ENCODE data around the gene EDC3.
A peak's percentile ranks its signal among the peaks of the same experiment; 100 is the strongest.
"Not testable (repeated sequence)": the region's sequence is repeated elsewhere in the genome, so short reads cannot be mapped to it uniquely, and the experiment has no call there.

The EDC3 gene

DNA sequence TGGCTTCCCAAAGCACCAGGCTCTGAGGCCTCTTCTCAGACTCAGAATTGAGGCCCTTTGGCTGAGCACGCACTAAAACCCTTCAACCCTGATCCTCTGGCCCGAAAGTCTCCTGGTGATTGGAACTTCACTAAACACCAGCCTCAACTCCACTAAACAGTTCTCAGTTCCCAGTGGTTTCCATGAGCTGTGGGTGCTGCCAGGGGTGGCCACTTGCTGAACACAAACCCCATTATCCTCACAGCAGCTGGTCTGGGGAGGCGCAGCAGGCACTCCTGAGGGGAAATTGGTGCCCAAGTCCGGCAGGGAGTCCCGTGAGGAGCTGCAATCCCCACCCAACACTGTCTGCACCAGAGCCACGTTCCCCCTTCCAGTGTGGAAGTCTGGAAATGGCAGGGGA, 84.0 kb downstream of the EDC3 start:
- no peak for DNase-seq (ENCODE audit: low spot score)

DNA sequence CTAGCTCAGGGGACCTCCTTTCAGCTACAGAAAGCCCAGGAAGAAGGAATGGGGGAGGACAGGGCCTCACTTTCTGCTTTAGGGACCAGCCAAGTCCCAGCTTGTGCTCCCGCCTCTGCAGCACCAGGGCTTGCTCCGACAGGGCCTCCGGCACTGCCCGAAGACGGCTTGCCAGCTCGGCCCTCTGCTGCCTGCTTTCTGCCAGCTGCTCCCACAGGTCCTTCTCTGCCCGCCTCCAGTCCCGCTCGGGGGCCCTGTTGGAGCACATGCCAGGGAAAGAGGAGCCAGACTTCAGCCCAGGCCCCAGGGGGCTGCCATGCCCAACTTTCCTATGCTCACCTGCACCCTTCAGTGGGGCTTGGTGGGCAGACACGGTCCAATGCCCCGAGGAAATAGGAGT, 84.5 kb downstream of the EDC3 start:
- DNase-seq (ENCODE audit: low spot score): no peak

DNA sequence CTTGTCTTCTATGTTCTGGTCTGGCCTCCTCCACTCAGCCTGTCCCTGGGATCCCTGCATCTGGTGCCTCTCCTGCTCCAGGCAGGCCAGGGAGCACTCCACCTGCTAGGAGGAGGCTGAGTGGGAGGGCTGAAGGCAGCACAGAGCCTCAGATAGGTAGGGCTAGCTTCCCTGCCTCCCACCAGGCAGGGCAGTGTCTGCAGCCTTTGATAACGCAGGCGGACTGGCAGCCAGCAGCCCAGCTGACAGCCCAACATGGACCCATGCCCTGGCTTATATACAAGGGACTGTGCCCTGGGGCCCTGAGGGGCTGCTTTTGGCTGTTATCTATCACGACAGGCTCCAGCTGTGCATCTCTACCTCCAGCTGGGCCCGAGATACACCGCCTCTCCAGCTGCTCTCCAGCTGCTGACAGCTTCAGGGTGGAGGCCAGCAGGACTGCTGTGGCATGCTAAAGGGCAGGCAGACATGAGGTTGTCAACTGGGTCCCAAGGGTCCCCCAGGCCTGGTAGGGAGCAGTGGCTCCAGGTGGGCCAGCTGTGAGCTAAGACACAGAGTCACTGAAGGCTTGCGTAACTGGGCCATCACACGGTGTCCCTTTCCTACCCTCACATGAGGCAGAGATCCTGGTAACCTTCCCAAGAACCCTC, 85.4 kb downstream of the EDC3 start:
- DNase-seq (ENCODE audit: low spot score): no peak

DNA sequence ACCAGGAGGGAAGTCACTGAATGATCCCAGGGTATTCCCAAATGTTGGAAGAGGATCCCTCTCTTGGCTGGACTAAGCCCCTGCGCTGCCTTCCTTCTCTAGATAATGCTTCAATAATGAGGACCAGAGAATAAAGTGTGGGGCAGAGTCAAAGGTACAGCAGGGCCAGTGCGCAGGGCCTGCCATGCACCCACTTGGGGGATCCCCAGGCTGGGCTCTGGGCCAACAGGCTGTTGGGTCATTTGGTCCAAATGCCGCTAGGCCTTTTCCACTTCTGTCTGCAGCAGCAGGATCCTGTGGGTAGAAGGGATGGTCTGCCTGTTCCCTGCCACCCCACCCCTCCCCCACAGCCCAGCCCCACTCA, 85.9 kb downstream of the EDC3 start:
- DNase-seq (ENCODE audit: low spot score): no peak

DNA sequence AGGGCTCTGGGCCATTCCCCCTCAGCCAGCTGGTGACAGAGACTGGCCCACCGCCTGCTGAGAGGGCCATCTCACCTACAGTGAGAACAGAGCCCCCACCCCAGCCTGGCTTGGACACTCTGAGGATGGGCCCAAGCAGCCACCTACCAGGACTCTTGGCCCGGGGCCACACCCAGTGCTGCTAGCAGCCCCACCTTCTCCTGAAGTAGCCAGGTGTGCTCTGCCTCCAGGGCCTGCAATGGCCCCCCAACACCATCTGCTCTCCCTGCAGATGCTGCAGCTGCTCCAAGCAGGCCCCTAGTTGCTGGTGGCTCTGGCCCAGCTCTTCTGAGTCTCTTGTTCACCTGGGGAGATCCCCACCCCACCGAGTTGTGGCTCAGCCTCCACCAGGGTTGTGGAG, 87.0 kb downstream of the EDC3 start:
- no peak for DNase-seq (ENCODE audit: low spot score)

DNA sequence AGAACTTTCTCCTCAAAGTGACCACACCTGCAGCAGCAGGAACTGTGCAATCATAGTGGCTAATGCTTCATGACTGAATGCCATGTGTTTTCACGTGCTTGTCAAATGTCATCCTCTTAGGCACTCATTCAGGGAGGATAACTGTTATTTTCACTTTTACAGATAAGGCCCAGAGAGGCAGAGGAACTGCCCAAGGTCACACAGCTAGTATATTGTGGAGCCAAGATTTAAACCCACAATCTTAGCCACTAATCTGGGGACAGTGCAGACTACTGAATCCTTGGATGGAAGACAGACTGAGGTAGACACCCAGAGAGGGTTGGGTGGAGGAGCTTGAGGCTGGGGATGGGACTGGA, 90.1 kb downstream of the EDC3 start:
- no peak for DNase-seq (ENCODE audit: low spot score)

DNA sequence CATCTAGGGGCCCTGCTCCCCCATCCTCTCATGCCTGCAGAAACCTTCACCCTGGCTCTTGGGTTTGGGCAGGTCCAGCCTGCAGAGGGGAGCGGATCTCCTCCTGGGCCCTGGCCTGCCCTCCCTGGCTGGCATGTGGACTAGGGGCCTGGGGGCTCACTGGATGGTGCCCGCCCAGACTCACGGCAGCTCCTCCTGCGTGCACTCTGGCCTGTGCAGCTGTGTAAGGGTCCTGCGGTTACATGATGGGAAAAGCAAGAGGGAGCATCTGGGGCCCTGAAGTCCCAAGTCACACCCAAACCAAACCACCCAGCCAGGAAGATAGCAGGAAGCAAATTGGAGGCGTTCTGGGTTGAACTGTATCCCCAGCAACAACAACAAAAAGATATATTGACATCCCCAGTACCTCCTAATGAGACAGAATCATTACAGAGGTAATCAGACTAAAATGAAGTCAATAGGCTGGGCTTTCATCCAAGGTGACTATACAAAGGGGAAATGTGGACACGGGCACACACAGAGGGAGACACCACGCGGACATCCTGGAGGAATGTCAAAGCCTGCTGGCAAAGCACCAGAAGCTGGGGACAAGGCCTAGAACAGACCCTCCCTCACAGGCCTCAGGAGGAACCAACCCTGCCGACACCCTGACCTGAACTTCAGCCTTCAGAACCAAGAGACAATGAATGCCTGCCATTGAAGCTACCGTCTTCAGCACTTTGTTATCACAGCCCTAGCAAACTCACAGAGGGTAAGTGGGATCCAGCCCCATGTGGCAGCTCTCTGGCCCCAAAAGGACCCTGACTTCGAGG, 90.6 kb downstream of the EDC3 start:
- no peak for DNase-seq (ENCODE audit: low spot score)

DNA sequence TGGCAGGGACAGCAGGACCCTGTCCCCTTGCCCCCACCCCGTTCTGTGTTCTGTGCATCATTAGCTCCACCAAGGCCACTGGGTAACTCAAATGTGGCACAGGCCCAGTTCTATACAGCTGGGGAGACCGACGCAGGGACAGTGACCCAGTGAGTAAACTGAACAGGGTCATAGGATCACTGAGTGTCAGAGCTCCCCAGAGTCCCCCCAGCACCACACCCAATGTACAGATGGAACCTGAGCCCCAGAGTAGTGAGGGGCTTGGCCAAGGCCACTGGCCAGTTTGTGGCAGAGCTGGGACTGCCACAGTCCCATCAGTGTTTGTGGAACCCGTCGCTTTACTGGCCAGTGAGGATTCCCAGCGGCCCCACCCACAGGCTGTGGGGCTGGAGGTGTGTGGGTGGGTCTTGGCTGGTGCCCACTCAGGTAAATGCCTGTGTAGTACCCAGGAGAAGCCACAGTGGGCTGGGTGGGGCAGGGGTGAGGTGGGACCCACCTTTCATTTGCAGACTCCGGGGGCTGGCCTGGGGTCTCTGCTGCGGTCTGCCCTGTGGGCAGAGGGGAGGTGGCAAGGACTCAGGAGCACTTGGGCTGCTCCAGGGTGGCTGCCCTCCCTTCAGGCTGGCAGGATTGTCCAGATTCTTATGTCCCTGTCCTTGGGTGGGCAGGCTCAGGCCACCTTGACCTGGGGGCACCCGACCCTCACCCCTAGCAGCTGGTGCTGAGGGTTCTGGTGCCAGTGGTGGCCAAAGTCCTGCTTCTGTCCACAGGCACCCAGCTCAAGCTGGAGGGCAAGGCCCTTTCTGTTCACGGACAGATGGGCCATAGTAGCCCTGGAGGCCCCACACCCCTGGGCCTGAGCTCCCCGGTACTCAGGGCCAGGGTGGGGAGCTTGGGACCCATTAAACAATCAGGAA, 91.8 kb downstream of the EDC3 start:
- DNase-seq (ENCODE audit: low spot score): no peak

DNA sequence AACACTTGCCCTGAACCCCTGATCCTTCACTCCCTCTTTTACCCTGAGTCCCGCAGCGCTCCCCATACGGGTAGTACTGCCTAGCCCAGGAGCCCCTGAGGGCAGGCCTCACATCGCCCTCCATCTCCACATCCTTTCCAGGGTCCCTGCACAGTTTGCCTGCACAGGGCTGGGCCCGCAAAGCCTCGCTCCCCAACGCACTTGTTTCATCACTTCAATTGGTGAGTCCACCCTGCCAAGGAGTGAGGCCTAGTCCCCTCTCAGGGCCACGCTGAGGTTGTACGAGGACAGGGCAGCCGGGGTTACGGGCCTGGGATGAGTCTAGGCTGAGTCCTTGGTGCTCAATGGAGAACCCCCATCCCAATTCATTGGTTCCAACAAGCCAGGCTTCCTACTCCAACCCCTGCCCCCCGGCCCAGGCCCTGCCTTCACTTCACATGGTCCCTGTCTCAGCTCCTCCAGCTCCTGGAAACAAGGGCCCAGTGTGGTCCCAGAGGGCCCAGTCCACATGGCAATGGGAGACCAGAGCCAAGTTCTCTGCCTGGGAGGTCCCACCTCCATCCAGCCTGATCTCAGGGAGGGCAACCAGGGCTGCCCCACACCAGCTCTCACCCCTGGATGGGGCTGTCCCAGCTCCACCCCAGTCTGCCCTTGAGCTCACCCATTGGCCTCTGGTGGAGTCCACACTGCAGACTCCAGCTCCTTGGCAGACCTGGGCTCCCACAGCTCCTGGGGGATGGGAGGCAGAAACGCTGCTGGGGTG, 92.6 kb downstream of the EDC3 start:
- DNase-seq (ENCODE audit: low spot score): no peak

DNA sequence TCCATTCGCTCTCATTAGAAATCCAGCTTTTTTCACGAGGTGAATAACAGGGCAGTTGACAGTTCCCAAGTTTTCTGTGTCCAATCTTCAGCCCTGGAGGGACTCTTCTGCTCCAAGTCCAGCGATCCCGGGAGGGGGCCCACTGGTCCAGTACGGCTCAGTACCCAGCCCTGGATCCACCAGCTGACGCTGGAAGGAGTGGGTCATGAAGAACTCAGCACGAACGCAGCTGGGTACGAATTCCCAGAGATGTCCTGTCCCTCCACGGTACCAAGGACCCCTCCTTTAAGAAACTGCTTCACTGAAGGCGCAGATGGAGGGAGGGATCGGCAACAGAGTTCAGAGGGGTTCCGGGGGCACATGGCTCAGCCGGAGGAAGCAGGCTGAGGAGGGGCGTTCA, 96.7 kb downstream of the EDC3 start:
- DNase-seq (ENCODE audit: low spot score): no peak

DNA sequence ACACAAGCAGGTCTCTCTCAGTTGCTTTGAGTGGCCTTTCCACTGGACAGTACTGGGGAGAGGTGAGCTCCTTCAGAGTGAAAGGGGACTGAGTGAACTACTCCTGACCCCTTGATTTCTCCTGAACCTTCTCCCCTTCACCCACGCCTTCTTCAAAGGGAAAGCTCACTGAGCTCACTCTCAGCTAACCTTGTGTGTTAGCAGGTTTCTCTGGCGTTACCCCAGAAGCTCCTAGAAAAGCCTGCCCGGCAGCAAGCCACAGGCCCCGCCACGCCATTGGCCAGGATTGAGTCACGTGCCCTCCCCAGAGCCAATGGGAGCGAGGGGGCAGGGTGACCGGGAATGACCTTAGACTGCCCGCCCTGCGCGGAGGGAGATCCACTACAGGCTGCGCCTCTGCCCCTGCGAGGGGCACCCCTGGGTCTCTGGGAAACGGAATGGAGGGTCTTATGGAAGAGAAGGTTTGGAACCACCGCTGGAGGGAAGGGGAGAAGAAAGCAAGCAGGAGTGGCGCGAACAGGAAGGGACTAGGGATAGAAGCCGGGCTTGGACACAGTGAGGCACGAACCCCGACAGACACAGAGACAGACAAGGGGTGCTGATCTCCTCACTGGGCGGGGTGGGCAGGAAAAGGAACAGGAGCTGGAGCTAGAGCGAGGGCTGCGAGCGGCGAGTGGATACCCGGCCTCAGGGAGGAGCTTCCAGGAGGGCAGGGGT, 97.5 kb downstream of the EDC3 start:
- DNase-seq (ENCODE audit: low spot score): peak; percentile 99

DNA sequence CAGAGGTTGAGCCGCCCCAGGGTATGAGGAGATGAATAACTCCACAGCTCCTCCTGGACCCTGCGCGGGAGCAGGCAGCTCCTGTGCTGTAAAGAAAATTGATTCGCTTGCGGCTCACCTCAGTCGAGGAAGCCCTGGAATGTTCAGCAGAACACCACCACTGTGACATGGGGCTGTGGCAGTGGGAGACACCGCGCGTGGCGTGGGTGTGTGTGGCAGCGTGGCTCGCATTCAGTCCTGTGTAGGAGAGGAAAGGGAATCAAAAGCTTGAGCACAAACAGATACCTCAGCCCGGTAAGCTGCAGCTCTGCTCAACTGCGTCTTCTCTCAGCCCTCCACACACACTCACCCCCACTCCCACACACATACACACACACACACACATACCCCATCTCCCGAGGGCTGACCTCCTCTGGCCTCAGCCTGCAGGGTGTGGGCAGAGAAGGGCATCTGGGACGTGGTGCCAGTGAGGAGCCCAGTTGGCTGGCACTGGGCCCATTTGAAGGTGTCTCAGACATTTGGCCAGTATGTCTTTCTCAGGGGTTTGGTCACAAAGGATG, 98.6 kb downstream of the EDC3 start:
- not testable (repeated sequence) for DNase-seq (ENCODE audit: low spot score)

DNA sequence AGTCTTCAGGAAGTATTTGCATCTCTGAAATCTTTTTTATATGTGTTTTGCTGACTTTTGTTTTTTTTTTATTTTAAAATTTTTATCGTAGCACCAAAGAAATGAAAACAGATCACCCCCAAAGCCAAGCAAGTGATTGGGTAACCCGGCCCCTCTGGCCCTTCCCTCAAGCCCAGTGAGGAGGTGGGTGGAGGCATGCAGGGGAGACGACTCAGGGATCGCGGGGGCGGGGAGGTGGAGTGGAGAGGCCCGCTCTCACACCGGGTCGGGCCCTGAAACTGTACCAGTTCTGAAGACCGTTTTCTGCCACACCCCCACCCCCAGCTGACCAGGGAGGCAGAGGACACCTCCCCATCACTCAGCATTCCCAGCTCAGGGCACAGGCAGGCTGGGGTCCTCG, 99.1 kb downstream of the EDC3 start:
- DNase-seq (ENCODE audit: low spot score): not testable (repeated sequence)

DNA sequence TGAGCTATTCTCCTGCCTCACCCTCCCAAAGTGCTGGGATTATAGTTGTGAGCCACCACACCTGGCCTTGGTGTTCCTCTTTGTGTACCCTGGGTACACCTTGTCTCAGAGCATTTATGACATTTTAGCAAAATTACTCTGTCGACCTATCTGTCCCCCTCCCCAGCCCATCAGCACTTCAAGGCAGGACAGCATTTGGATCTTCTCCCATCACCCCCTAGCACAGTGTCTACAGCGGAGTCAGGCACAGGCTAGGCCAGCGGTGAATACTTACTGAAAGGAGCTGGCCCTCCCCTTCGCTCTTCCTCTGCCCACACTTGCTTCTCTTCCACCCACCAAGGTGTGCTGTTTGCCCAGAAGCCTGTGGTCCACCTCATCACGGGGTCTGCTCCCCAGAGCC, 100.6 kb downstream of the EDC3 start:
- no peak for DNase-seq (ENCODE audit: low spot score)

DNA sequence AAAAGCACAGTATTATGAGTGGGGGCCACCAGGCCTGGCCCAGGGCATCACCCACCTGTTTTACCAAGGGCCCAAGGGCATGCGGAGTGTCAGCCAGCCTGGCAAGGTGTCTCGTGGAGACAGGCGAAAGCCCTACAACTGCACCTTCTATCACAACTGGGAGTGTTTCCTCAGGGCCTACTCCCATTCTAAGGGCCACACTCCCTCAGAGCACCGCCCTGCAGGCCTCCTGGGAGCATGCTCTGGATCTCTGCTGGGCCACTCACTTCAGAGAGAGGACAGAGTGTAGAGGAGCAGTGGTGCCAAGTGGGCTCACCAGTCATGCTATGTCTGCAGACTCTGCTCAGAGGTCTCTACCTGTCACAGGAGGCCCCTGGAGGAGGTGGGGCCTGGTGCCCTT, 101.4 kb downstream of the EDC3 start:
- no peak for DNase-seq (ENCODE audit: low spot score)

DNA sequence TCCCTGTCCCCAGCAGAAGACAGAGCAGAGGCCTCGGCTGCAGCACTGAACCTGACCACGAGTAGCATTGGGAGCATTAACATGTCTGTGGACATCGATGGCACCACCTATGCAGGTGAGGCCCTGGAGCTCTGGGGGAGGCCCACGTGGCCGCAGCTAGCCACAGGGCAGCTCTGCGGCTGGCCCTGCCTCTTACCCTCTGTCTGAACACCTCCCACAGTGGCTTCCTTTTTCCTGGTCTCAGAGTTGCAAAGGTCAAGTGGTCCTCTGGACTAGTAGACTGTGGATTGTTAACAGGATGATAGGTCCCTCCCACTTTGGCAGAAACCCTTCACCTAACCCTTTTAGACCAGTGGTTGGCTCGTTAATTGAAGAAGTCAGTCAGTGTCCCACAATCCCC, 102.7 kb downstream of the EDC3 start:
- no peak for DNase-seq (ENCODE audit: low spot score)

DNA sequence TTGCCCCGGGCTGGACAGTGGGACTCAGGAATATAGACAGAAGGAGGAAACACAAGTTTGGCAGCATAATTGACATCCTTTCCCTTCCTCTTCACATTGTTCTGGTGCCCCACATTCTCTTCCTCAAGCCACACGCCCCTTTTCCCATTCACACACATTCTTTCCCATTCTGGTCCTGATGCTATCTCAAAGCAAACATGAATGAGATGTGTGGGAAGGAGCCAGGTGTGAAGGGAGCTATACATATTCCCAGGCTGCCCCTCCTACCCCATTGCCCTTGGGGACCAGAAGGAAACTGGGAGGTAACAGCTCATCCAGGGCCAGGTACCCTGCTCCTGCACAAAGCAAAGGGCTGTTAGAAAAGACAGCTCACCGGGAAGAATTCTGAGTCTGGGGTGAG, 103.6 kb downstream of the EDC3 start:
- DNase-seq (ENCODE audit: low spot score): no peak

DNA sequence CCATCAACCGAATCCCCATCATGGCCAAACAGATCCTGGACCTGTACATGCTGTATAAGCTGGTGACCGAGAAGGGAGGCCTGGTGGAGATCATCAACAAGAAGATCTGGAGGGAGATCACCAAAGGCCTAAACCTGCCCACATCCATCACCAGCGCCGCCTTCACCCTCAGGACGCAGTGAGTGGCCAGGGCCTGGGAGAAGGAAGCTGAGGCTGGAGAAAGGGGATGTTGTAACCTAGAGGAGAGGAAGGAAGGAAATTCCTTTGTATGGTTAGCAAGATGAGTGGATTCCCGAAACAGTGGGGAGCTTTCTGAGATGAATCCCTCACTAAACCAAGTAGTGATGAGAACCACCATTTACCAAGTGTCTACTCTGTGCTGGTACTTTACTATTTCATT, 106.0 kb downstream of the EDC3 start:
- no peak for DNase-seq (ENCODE audit: low spot score)

DNA sequence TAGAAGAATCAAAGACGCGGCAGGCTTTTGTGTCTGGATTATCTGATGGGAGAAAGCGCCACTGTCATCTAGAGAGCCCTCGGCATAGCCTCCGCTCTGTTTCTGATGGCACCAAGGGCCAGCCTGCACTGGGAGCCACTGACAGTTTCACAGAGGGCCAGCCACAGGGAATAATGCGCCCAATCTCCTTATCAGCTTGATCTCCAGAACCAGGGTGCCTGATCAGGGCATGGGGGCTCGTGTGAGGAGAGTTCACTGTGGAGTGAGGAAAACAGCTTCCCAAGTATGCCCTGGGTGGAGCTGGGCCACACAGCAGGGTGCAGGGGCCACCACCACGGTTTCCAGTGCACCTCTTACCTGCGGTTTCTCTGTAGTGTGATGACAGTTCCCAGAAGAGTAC, 110.0 kb downstream of the EDC3 start:
- DNase-seq (ENCODE audit: low spot score): no peak

DNA sequence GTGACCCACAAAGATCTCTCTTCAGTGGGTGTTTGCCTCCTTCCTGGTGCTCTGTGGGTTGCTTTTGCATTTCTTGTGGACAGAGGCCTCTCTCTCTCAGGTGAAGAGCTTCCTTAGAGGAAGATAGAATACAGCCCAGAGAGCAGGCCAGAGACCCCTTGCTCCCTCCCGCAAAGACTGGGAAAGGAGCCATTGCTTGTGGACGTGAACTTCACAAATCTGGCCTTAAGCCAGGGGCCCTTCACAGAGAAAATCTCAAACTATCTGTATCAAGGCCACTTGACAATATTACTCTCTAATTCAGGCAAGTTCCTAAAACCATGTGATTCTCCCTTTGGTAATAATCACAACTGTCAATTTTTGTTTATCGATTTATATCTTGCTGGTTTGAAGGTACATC, 110.6 kb downstream of the EDC3 start:
- DNase-seq (ENCODE audit: low spot score): no peak

DNA sequence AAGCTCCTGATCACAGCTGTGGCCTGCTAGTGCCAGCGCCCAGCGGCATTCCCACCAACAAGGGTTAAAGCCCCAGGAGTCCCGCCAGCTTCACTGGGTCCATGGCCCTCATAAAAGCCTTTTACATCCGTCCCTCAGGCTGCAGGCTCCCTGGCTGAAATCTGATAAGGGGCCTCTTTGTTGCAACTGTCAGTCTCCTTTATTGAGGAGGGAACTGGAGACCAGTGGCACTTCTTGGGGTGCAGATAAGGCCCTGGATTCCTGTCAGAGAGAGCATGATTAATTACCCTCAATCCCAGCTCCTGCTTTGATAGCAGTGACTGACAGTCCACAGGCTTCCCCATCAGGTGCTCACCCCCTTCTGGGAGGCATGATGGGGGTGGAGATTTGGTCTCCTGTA, 111.0 kb downstream of the EDC3 start:
- DNase-seq (ENCODE audit: low spot score): no peak

Measured in AG08395 (cell line).